Vagina (tissue), 2 donors: ENCODE data around the gene ITFG2.

Source experiments
- CTCF ChIP-seq, 3 experiments: fragments of 450-650 bp in 2 of 3; fragments of 200-600 bp in 1 of 3; sonication (generic) in 1 of 3; IDR thresholded peaks; one replicate each; pipeline ENCODE4 v1.5.1; 2017 to 2019; ENCODE audit warnings: antibody characterized with exemption in 3 of 3, mild to moderate bottlenecking in 2 of 3, moderate library complexity in 2 of 3
- POLR2A ChIP-seq, 2 donors: fragments of 450-650 bp; IDR thresholded peaks; one replicate each; pipeline ENCODE4 v1.6.1; 2017; ENCODE audit warnings: antibody characterized with exemption in 2 of 2, mild to moderate bottlenecking in 2 of 2, moderate library complexity in 2 of 2

- no peak for TF ChIP-seq CTCF (IDR thresholded peaks at IDR 0.05)
- no peak for TF ChIP-seq POLR2A (IDR thresholded peaks at IDR 0.05)
Observed at GRCh38 chr12:2857576-2857975, 45.1 kb downstream of the ITFG2 start.
